HepG2 (cell line): Measurements from ENCODE around the gene ZNF446. TPM values are rescaled to one million over a fixed set of nuclear protein-coding genes. Genes with fewer than 3 reads are reported as not detected.

ENCODE experiments used
- ATAC-seq: fragments of 200-7000 bp; cut with Tn5 transposase; 3 replicates; pipeline ENCODE4 v1.9.1; 2020; ENCODE audit warnings: mild to moderate bottlenecking, moderate library complexity
- BruUV-seq: library from RNA; stranded (reverse); fragments of 400-500 nt; replicated peaks from 2 replicates; lab custom pipeline; 2021; lab: Mats Ljungman, UMichigan
- CTCF ChIA-PET: fragments of 300-600 bp; formaldehyde crosslinking; extraction: SDS; loops from one replicate; lab custom pipeline; 2021; ENCODE audit warnings: low total read pairs, inconsistent platforms, low intra/inter-chr PET ratio; lab: Yijun Ruan, JAX
- POLR2A ChIA-PET: fragments of 350-600 bp; sonication (Branson Sonifier 250); formaldehyde crosslinking; loops from one replicate; lab custom pipeline; 2020; ENCODE audit warnings: antibody characterized with exemption, inconsistent platforms; lab: Yijun Ruan, JAX
- DNase-seq: peaks from one replicate; pipeline ENCODE4 v3.0.0-alpha.2; 2015; ENCODE audit warnings: low spot score
- FAIRE-seq: peaks from 3 replicates; lab custom pipeline; 2011; peaks lifted over from hg19 to GRCh38; lab: Jason Lieb, UNC
- H2AFZ ChIP-seq: one replicate; pipeline ENCODE4 v1.6.1; 2011; ENCODE audit warnings: low read length, inconsistent platforms
- H3K27ac ChIP-seq: fragments of 300-600 bp; 3 replicates; pipeline ENCODE4 v1.8.0; 2011; ENCODE audit warnings: mixed run types, mild to moderate bottlenecking, mixed read lengths, low read length, inconsistent platforms; ENCODE audit not compliant: insufficient read depth; ENCODE audit errors: extremely low read length
- H3K27me3 ChIP-seq, 2 experiments: fragments of 200-600 bp in 1 of 2; 2 replicates in 1 of 2; 3 replicates in 1 of 2; pipeline versions ENCODE4 v1.6.0 to v1.8.0; 2011; ENCODE audit warnings: low read length in 2 of 2, mild to moderate bottlenecking in 2 of 2, moderate library complexity in 2 of 2, inconsistent platforms in 1 of 2; ENCODE audit not compliant: insufficient read depth in 2 of 2, control insufficient read depth in 1 of 2
- H3K36me3 ChIP-seq, 2 experiments: fragments of 200-600 bp in 1 of 2; replicated peaks in 1 of 2; 2 replicates in 1 of 2; 3 replicates in 1 of 2; pipeline versions ENCODE4 v1.5.1 to v1.8.0; 2011; ENCODE audit warnings: low read length in 2 of 2, inconsistent platforms in 1 of 2; ENCODE audit not compliant: insufficient read depth in 2 of 2, control insufficient read depth in 1 of 2
- H3K4me1 ChIP-seq: 2 replicates; pipeline ENCODE4 v1.5.1; 2012; ENCODE audit warnings: low read length, inconsistent platforms; ENCODE audit not compliant: insufficient read depth
- H3K4me2 ChIP-seq: 2 replicates; pipeline ENCODE4 v1.6.0; 2011; ENCODE audit warnings: low read depth, low read length, inconsistent platforms
- H3K4me3 ChIP-seq, 3 experiments: fragments of 200-600 bp in 1 of 3; sonication (generic), shearing (Covaris generic) in 1 of 3; replicated peaks in 1 of 3; 2 replicates each; pipeline ENCODE4 v1.5.1; 2011 to 2016; ENCODE audit warnings: low read length in 3 of 3, inconsistent platforms in 2 of 3, low read depth in 2 of 3, mild to moderate bottlenecking in 2 of 3, control low read depth in 1 of 3, mixed read lengths in 1 of 3; ENCODE audit not compliant: insufficient read depth in 1 of 3
- H3K79me2 ChIP-seq: one replicate; pipeline ENCODE4 v1.6.1; 2011; ENCODE audit warnings: low read length, inconsistent platforms; ENCODE audit not compliant: insufficient read depth
- H3K9ac ChIP-seq: 2 replicates; pipeline ENCODE4 v1.6.0; 2011; ENCODE audit warnings: mild to moderate bottlenecking, low read depth, low read length, inconsistent platforms; ENCODE audit not compliant: insufficient read depth
- H3K9me3 ChIP-seq: 2 replicates; pipeline ENCODE4 v1.5.1; 2012; ENCODE audit warnings: mild to moderate bottlenecking, low read length
- H4K20me1 ChIP-seq: 2 replicates; pipeline ENCODE4 v1.6.0; 2011; ENCODE audit warnings: inconsistent platforms, mild to moderate bottlenecking, low read length, moderate library complexity; ENCODE audit not compliant: insufficient read depth
- AKAP8 ChIP-seq: sonication (generic); formaldehyde crosslinking; IDR thresholded peaks from 2 replicates; pipeline ENCODE4 v1.5.1; 2020; ENCODE audit warnings: mild to moderate bottlenecking, missing genetic modification reagents
- KLF6 ChIP-seq: IDR thresholded peaks from 2 replicates; pipeline ENCODE4 v1.8.0; 2016; ENCODE audit warnings: missing biosample characterization, missing genetic modification reagents
- LCORL ChIP-seq, 2 experiments: fragments of 450-650 bp in 1 of 2; sonication (generic) in 1 of 2; formaldehyde crosslinking in 1 of 2; IDR thresholded peaks; 2 replicates each; pipeline versions ENCODE4 v1.5.0 to v1.6.1; 2017 to 2020; ENCODE audit warnings: antibody characterized with exemption in 1 of 2, missing genetic modification reagents in 1 of 2
- MEIS1 ChIP-seq: sonication (generic); formaldehyde crosslinking; IDR thresholded peaks from 2 replicates; pipeline ENCODE4 v1.9.0; 2021; ENCODE audit warnings: mild to moderate bottlenecking, missing genetic modification reagents, moderate library complexity, borderline replicate concordance
- SIN3A ChIP-seq: IDR thresholded peaks from 2 replicates; pipeline ENCODE4 v1.6.1; 2011; ENCODE audit warnings: low read depth, mild to moderate bottlenecking, control low read depth, low read length, borderline replicate concordance
- SP5 ChIP-seq: IDR thresholded peaks from 2 replicates; pipeline ENCODE4 v1.6.1; 2016; ENCODE audit warnings: low read depth, borderline replicate concordance
- ZFP82 ChIP-seq: sonication (generic); formaldehyde crosslinking; IDR thresholded peaks from 2 replicates; pipeline ENCODE4 v1.5.1; 2020; ENCODE audit warnings: mild to moderate bottlenecking, missing genetic modification reagents, borderline replicate concordance
- ZNF331 ChIP-seq: sonication (generic); formaldehyde crosslinking; IDR thresholded peaks from 2 replicates; pipeline ENCODE4 v1.4.0; 2020; ENCODE audit warnings: missing genetic modification reagents
- ZNF383 ChIP-seq: sonication (generic); formaldehyde crosslinking; IDR thresholded peaks from 2 replicates; pipeline ENCODE4 v1.4.0; 2020; ENCODE audit warnings: missing genetic modification reagents, mild to moderate bottlenecking, borderline replicate concordance
- ZNF570 ChIP-seq: sonication (generic); formaldehyde crosslinking; IDR thresholded peaks from 2 replicates; pipeline ENCODE4 v1.4.0; 2020; ENCODE audit warnings: mild to moderate bottlenecking, missing genetic modification reagents, borderline replicate concordance
- ZNF572 ChIP-seq: sonication (generic); formaldehyde crosslinking; IDR thresholded peaks from 2 replicates; pipeline ENCODE4 v1.5.1; 2020; ENCODE audit warnings: mild to moderate bottlenecking, missing genetic modification reagents
- WGBS: methylation state at CpG from one replicate; pipeline ENCODE4 v1.1.6; 2017; ENCODE audit warnings: low lambda C conversion rate; 5-methylcytosine and 5-hydroxymethylcytosine counted together
- in situ Hi-C: cut with HindIII; loops from 2 replicates; pipeline ENCODE4 v1.10.0; 2017; ENCODE audit warnings: low pct_unique_long_range_greater_than_20kb; ENCODE audit not compliant: extremely low pct_ligation_motif_present
- intact Hi-C: fragments of 100-400 bp; cut with micrococcal nuclease; formaldehyde crosslinking; loops from one replicate; pipeline ENCODE4 v1.10.0; 2022; ENCODE audit not compliant: unreplicated experiment
- polyA plus RNA-seq, 8 experiments: library from polyadenylated mRNA; depleted of rRNA in 3 of 8; stranded (reverse) in 7 of 8; unstranded in 1 of 8; fragments of >200 nt; fragmentation: Illumina TruSeq in 4 of 8; extraction: Trizol in 4 of 8; gene quantifications; 2 replicates each; pipeline versions ENCODE4 v1.2.1 to v1.2.3, GENCODE V29; 2011 to 2016; ENCODE audit warnings: low read depth in 4 of 8, missing spikeins in 1 of 8, mixed read lengths in 1 of 8; ENCODE audit not compliant: insufficient read depth in 1 of 8
- total RNA-seq, 5 experiments: library from RNA; depleted of rRNA; stranded (reverse); fragments of >200 nt; fragmentation: Illumina TruSeq; extraction: Trizol; gene quantifications; 2 replicates each; pipeline ENCODE4 v1.2.3, GENCODE V29; 2016; ENCODE audit warnings: low read depth in 1 of 5
- TF ChIP-seq, protein P1 (sequence below): sonication (generic); formaldehyde crosslinking; IDR thresholded peaks from 2 replicates; pipeline ENCODE4 v1.4.0; 2020; ENCODE audit warnings: low read depth, mild to moderate bottlenecking, missing genetic modification reagents
- TF ChIP-seq, protein P2 (sequence below): sonication (generic); formaldehyde crosslinking; IDR thresholded peaks from 2 replicates; pipeline ENCODE4 v1.4.0; 2020; ENCODE audit warnings: missing genetic modification reagents
- TF ChIP-seq, protein P3 (sequence below): sonication (generic); formaldehyde crosslinking; IDR thresholded peaks from 2 replicates; pipeline ENCODE4 v1.9.0; 2021; ENCODE audit warnings: mild to moderate bottlenecking, missing genetic modification reagents

ZNF446 gene
- total and polyA plus RNA-seq, 2 of the 13 experiments (the other 11 are each of a cell fraction or from before 2014, with no cell fraction given) = 3.0 to 3.6 TPM

DNA sequence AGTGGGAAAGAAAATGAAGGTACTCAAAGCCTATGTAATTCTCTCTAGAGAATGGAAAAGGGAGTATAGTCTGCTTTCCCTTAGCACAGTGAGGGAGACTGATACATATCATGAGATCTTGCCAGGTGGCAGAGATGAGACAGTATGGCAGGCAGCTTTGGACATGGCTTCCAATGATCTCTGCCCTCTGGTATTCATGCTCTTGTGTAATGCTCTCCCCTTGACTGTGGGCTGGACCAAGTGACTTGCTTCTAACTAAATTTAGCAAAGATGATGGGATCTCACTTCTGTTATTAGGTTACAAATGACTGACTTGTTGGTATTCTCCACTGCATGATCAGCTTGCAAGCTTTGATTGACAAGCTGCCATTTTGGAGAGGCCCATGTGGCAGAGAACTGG lies 46.4 kb upstream of the ZNF446 start (continued):
- no peak for TF ChIP-seq ZNF331 (CRISPR knock-in tag)
- TF ChIP-seq, protein P1, sequence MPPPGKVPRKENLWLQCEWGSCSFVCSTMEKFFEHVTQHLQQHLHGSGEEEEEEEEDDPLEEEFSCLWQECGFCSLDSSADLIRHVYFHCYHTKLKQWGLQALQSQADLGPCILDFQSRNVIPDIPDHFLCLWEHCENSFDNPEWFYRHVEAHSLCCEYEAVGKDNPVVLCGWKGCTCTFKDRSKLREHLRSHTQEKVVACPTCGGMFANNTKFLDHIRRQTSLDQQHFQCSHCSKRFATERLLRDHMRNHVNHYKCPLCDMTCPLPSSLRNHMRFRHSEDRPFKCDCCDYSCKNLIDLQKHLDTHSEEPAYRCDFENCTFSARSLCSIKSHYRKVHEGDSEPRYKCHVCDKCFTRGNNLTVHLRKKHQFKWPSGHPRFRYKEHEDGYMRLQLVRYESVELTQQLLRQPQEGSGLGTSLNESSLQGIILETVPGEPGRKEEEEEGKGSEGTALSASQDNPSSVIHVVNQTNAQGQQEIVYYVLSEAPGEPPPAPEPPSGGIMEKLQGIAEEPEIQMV = no peak

DNA sequence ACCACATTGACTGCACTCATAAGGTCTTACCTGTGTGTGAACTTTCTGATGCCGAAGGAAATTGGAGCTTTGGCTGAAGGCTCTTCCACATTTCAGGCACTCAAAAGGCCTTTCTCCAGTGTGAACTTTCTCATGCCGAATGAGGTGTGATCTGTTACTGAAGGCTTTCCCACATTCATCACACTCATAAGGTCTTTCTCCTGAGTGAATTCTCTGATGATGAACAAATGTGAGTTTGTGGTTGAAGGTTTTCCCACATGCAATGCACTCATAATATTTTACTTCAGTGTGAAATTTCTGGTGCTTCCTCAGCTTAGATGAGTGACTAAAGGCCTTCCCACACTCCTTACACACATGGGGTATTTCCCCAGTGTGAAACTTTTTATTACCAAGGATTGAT lies 41.9 kb upstream of the ZNF446 start:
- Histone ChIP-seq H3K27me3 (no peaks in the 10 kb centered on the region), H2AFZ (no peak overlapping the region), H3K9me3 (no peaks in the 10 kb centered on the region), H3K4me1 (no peaks in the 10 kb centered on the region), H3K4me3 (no peak overlapping the region), H4K20me1 (no peaks in the 10 kb centered on the region), H3K36me3 (no peaks in the 10 kb centered on the region), H3K79me2 (no peaks in the 10 kb centered on the region), H3K27ac (no peak overlapping the region), H3K9ac (no peak overlapping the region), H3K4me2 (no peak overlapping the region)
- intact Hi-C loops (no loop called here), in situ Hi-C loops (no loop called here)
- no TSS peak for BruUV-seq
- no peak for ATAC-seq
- no peak for DNase-seq
- ChIA-PET POLR2A (no interaction called here), CTCF (no interaction called here)
- WGBS = 100% methylated on average over 2 of the region's 2 CpGs
- FAIRE-seq = no peak
- TF ChIP-seq SIN3A (no peak), ZNF570 (CRISPR knock-in tag) (no peak), KLF6 (CRISPR knock-in tag) (no peak), AKAP8 (CRISPR knock-in tag) (no peak), LCORL (IDR thresholded peaks at IDR 0.05) (no peak), LCORL (CRISPR knock-in tag; IDR thresholded peaks at IDR 0.05) (no peak), SP5 (CRISPR knock-in tag) (no peak), MEIS1 (CRISPR knock-in tag) (no peak), ZNF572 (CRISPR knock-in tag) (no peak), ZFP82 (CRISPR knock-in tag) (no peak), ZNF383 (CRISPR knock-in tag) (no peak)
- TF ChIP-seq, protein P2, sequence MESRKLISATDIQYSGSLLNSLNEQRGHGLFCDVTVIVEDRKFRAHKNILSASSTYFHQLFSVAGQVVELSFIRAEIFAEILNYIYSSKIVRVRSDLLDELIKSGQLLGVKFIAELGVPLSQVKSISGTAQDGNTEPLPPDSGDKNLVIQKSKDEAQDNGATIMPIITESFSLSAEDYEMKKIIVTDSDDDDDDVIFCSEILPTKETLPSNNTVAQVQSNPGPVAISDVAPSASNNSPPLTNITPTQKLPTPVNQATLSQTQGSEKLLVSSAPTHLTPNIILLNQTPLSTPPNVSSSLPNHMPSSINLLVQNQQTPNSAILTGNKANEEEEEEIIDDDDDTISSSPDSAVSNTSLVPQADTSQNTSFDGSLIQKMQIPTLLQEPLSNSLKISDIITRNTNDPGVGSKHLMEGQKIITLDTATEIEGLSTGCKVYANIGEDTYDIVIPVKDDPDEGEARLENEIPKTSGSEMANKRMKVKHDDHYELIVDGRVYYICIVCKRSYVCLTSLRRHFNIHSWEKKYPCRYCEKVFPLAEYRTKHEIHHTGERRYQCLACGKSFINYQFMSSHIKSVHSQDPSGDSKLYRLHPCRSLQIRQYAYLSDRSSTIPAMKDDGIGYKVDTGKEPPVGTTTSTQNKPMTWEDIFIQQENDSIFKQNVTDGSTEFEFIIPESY = no peak
- TF ChIP-seq, protein P3, sequence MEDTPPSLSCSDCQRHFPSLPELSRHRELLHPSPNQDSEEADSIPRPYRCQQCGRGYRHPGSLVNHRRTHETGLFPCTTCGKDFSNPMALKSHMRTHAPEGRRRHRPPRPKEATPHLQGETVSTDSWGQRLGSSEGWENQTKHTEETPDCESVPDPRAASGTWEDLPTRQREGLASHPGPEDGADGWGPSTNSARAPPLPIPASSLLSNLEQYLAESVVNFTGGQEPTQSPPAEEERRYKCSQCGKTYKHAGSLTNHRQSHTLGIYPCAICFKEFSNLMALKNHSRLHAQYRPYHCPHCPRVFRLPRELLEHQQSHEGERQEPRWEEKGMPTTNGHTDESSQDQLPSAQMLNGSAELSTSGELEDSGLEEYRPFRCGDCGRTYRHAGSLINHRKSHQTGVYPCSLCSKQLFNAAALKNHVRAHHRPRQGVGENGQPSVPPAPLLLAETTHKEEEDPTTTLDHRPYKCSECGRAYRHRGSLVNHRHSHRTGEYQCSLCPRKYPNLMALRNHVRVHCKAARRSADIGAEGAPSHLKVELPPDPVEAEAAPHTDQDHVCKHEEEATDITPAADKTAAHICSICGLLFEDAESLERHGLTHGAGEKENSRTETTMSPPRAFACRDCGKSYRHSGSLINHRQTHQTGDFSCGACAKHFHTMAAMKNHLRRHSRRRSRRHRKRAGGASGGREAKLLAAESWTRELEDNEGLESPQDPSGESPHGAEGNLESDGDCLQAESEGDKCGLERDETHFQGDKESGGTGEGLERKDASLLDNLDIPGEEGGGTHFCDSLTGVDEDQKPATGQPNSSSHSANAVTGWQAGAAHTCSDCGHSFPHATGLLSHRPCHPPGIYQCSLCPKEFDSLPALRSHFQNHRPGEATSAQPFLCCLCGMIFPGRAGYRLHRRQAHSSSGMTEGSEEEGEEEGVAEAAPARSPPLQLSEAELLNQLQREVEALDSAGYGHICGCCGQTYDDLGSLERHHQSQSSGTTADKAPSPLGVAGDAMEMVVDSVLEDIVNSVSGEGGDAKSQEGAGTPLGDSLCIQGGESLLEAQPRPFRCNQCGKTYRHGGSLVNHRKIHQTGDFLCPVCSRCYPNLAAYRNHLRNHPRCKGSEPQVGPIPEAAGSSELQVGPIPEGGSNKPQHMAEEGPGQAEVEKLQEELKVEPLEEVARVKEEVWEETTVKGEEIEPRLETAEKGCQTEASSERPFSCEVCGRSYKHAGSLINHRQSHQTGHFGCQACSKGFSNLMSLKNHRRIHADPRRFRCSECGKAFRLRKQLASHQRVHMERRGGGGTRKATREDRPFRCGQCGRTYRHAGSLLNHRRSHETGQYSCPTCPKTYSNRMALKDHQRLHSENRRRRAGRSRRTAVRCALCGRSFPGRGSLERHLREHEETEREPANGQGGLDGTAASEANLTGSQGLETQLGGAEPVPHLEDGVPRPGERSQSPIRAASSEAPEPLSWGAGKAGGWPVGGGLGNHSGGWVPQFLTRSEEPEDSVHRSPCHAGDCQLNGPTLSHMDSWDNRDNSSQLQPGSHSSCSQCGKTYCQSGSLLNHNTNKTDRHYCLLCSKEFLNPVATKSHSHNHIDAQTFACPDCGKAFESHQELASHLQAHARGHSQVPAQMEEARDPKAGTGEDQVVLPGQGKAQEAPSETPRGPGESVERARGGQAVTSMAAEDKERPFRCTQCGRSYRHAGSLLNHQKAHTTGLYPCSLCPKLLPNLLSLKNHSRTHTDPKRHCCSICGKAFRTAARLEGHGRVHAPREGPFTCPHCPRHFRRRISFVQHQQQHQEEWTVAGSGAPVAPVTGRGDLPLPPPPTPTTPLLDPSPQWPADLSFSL (CRISPR knock-in tag) = no peak
